CD4-positive, alpha-beta T cell (primary cell): ENCODE results near the gene KRTAP10-3. TPM values are rescaled to one million over a fixed set of nuclear protein-coding genes. Genes with fewer than 3 reads are reported as not detected.

Experiments
- ATAC-seq: fragments of 200-7000 bp; cut with Tn5 transposase; one replicate; pipeline ENCODE4 v1.10.0; 2022; ENCODE audit warnings: mild to moderate bottlenecking; ENCODE audit not compliant: poor library complexity
- CTCF ChIA-PET: fragments of 350-600 bp; sonication (Branson Sonifier 250); formaldehyde crosslinking; loops from one replicate; lab custom pipeline; 2021; ENCODE audit warnings: antibody characterized with exemption, inconsistent platforms; lab: Charles Lee
- POLR2A ChIA-PET: fragments of 350-600 bp; sonication (Branson Sonifier 250); formaldehyde crosslinking; loops from one replicate; lab custom pipeline; 2021; ENCODE audit warnings: antibody characterized with exemption, inconsistent platforms; lab: Charles Lee
- DNase-seq, 14 experiments: peaks; one replicate each; pipeline ENCODE4 v3.0.0-alpha.2; 2013 to 2020; ENCODE audit warnings: mixed read lengths in 2 of 14
- H3K27ac ChIP-seq, 2 donors: one replicate each; pipeline versions ENCODE4 v1.5.1 to v1.7.0; 2013; ENCODE audit warnings: low read length in 2 of 2, low read depth in 1 of 2, mild to moderate bottlenecking in 1 of 2
- H3K27me3 ChIP-seq, 2 experiments: 1 replicate in 1 of 2; 2 replicates in 1 of 2; pipeline versions ENCODE4 v1.6.1 to v1.7.0; 2013; ENCODE audit warnings: low read length in 2 of 2, control low read depth in 1 of 2, mild to moderate bottlenecking in 1 of 2, moderate library complexity in 1 of 2; ENCODE audit not compliant: insufficient read depth in 2 of 2, control insufficient read depth in 1 of 2
- H3K36me3 ChIP-seq: one replicate; pipeline ENCODE4 v1.6.1; 2013; ENCODE audit warnings: low read length, control low read depth; ENCODE audit not compliant: insufficient read depth
- H3K4me1 ChIP-seq: one replicate; pipeline ENCODE4 v1.6.1; 2013; ENCODE audit warnings: low read length, control low read depth; ENCODE audit not compliant: insufficient read depth
- H3K4me3 ChIP-seq: one replicate; pipeline ENCODE4 v1.5.1; 2013; ENCODE audit warnings: mild to moderate bottlenecking, low read length, moderate library complexity
- H3K9me3 ChIP-seq, 2 experiments: 1 replicate in 1 of 2; 2 replicates in 1 of 2; pipeline versions ENCODE4 v1.6.1 to v1.7.0; 2013; ENCODE audit warnings: low read length in 2 of 2, mild to moderate bottlenecking in 2 of 2, control low read depth in 1 of 2, moderate library complexity in 1 of 2; ENCODE audit not compliant: control insufficient read depth in 1 of 2, insufficient read depth in 1 of 2
- H3K27ac Mint-ChIP-seq: one replicate; pipeline ENCODE4 v1.8.0; 2020; ENCODE audit warnings: mixed read lengths
- H3K27me3 Mint-ChIP-seq: one replicate; pipeline ENCODE4 v1.8.0; 2021; ENCODE audit warnings: mixed read lengths
- H3K36me3 Mint-ChIP-seq: one replicate; pipeline ENCODE4 v1.8.0; 2021; ENCODE audit warnings: low read depth, mixed read lengths
- H3K4me1 Mint-ChIP-seq: one replicate; pipeline ENCODE4 v1.8.0; 2021; ENCODE audit warnings: low read depth, mixed read lengths
- H3K4me3 Mint-ChIP-seq: one replicate; pipeline ENCODE4 v1.8.0; 2020; ENCODE audit warnings: mild to moderate bottlenecking, mixed read lengths
- H3K9me3 Mint-ChIP-seq: one replicate; pipeline ENCODE4 v1.8.0; 2020; ENCODE audit warnings: mixed read lengths
- CTCF ChIP-seq: fragments of 200-600 bp; IDR thresholded peaks from one replicate; pipeline ENCODE4 v1.8.0; 2022; ENCODE audit warnings: antibody characterized with exemption, mild to moderate bottlenecking
- intact Hi-C, 2 experiments: fragments of 100-400 bp; cut with DNase I in 1 of 2; cut with micrococcal nuclease in 1 of 2; formaldehyde crosslinking; loops; one replicate each; pipeline versions ENCODE4 v1.15.1 to v1.9.0; 2023 to 2025; cut with DNase I, micrococcal nuclease
- total RNA-seq, 174 experiments: library from RNA in 2 of 174; stranded (reverse) in 2 of 174; gene quantifications; one replicate each; pipeline ENCODE4 v1.2.3 and lab custom pipeline; 2021 to 2026

Gene KRTAP10-3
- total RNA-seq, 2 experiments from 2014 or later, result not detected

DNA sequence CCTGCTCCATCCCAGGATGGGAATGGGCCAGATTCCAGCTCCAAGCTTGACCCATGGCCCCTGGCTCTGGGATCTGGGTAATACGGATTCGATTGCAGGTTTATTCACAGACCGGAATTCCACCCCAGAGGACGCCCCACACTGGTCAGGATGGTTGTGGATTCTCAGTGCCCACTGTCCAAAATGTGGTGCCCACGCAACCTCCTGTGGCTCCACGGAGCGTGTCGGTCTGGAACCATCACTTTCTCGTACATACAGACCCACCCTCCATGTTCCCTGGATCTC is 50.2 kb downstream of the KRTAP10-3 start:
- Histone ChIP-seq H3K9me3 (no peaks in the 10 kb centered on the region), H3K4me1 (peaks cover 18% of the 10 kb centered on the region), H3K4me3 (no peak overlapping the region), H3K36me3 (no peaks in the 10 kb centered on the region), H3K27ac (no peak overlapping the region), H3K27me3 (no peaks in the 10 kb centered on the region)
- Mint-ChIP-seq H3K9me3 (no peaks in the 10 kb centered on the region), H3K27me3 (no peaks in the 10 kb centered on the region), H3K36me3 (no peaks in the 10 kb centered on the region), H3K4me3 (no peak overlapping the region), H3K27ac (no peak overlapping the region), H3K4me1 (no peaks in the 10 kb centered on the region)
- TF ChIP-seq CTCF, result no peak
- ATAC-seq (no peak), DNase-seq (no peak)
- CTCF ChIA-PET, result no interaction called here
- intact Hi-C loops, result loop anchor here in 1 of 2 experiments (10.0 kb wide), 1 partner anchor 616 kb away; no protein-coding TSS in a partner anchor
- POLR2A ChIA-PET, result no interaction called here

Other genes with a start within 250 kb of the KRTAP10-3 start
- 10 to 100 TPM; 50.1 to 51.6 TPM for gene CFAP410, start 219.4 kb downstream of the KRTAP10-3 start, total RNA-seq
- 1 to 10 TPM; 1.9 to 2.9 TPM for gene TRPM2, start 205.2 kb downstream of the KRTAP10-3 start, total RNA-seq
- under 1 TPM; 0.55 to 0.61 TPM for gene LRRC3, start 103.3 kb downstream of the KRTAP10-3 start, total RNA-seq
- gene KRTAP10-1, start 18.6 kb downstream of the KRTAP10-3 start, total RNA-seq, result not detected
- gene KRTAP10-2, start 7.3 kb downstream of the KRTAP10-3 start, total RNA-seq, result not detected
- gene KRTAP10-4, start 14.9 kb upstream of the KRTAP10-3 start, total RNA-seq, result not detected
- not detected for gene KRTAP10-5, start 21.8 kb upstream of the KRTAP10-3 start, total RNA-seq
- not detected for gene KRTAP10-6, start 33.7 kb upstream of the KRTAP10-3 start, total RNA-seq
- not detected for gene KRTAP10-7, start 41.8 kb upstream of the KRTAP10-3 start, total RNA-seq
- gene KRTAP10-8, start 53.3 kb upstream of the KRTAP10-3 start, total RNA-seq, result not detected
- not detected for gene KRTAP10-9, start 68.3 kb upstream of the KRTAP10-3 start, total RNA-seq
- gene KRTAP10-10, start 78.6 kb upstream of the KRTAP10-3 start, total RNA-seq, result not detected
- not detected for gene KRTAP10-11, start 87.6 kb upstream of the KRTAP10-3 start, total RNA-seq
- gene KRTAP12-4, start 95.9 kb upstream of the KRTAP10-3 start, total RNA-seq, result not detected
- not detected for gene KRTAP12-3, start 99.1 kb upstream of the KRTAP10-3 start, total RNA-seq
- not detected for gene KRTAP12-2, start 108.1 kb upstream of the KRTAP10-3 start, total RNA-seq
- not detected for gene KRTAP12-1, start 123.4 kb upstream of the KRTAP10-3 start, total RNA-seq
- gene KRTAP10-12, start 138.4 kb upstream of the KRTAP10-3 start, total RNA-seq, result not detected
- not detected for gene TSPEAR, start 152.8 kb upstream of the KRTAP10-3 start, total RNA-seq
- 10 to 100 TPM; 89.9 to 96.8 TPM for gene UBE2G2, start 243.0 kb upstream of the KRTAP10-3 start, total RNA-seq